Erythroblast (primary cell): ENCODE data around the gene LDB3.

Source experiments
- GATA1 ChIP-seq: IDR thresholded peaks from 2 replicates; pipeline ENCODE4 v1.6.1; 2011; ENCODE audit warnings: low read depth, mild to moderate bottlenecking, control low read depth, low read length, moderate library complexity
- POLR2A ChIP-seq: IDR thresholded peaks from 2 replicates; pipeline ENCODE4 v1.6.1; 2011; ENCODE audit warnings: mild to moderate bottlenecking, low read length

DNA sequence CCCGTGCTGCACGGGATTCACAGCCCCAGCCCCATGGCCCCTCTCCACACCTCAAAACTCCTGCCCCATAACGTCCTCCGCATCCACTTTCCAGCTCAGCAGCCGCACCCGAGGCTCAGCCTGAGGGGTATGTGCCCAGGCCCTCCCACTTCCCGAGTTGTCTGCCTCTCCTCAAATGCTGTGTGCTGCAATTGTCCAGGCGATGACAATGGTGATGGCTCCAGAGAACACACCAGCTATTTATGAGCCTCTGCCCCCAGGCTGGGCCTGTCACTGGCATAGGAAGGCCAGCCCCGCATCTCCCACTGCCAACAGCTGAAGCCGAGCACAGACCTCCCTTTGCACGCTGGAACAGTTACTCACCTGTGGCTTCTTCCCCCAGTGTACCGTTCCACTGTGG, 2.4 kb upstream of the LDB3 start:
- TF ChIP-seq POLR2A (no peak), GATA1 (no peak)
